ENCODE measurements around the gene CCDC188. TPM values are rescaled to one million over a fixed set of nuclear protein-coding genes. Genes with fewer than 3 reads are reported as not detected.

The CCDC188 gene
- total RNA-seq, 6 experiments from 2014 or later = not detected

- intact Hi-C loops (cut with DNase I) = no loop called here
- peaks cover 0 to 9% (median 4%) of the 10 kb centered on the region in 4 donors for H3K4me1 ChIP-seq
Measured at GRCh38 chr22:20137113-20137512, 13.7 kb downstream of the CCDC188 start.

GRCh38 chr22:20136603-20136873 lies 14.3 kb downstream of the CCDC188 start:
- TF ChIP-seq POLR2A (IDR thresholded peaks at IDR 0.05) = no peak
- no peak for TF ChIP-seq CTCF (IDR thresholded peaks at IDR 0.05)
- 100% methylated on average over 1 of the region's 5 CpGs for WGBS (ENCODE audit: insufficient coverage, low coverage, low lambda C conversion rate, missing lambda C conversion rate)
- H3K27ac ChIP-seq = no peak overlapping the region
- no peak overlapping the region for H3K4me3 ChIP-seq
- no peaks in the 10 kb centered on the region for H3K36me3 ChIP-seq
- no peaks in the 10 kb centered on the region for H3K27me3 ChIP-seq
- intact Hi-C loops (cut with DNase I) = no loop called here
- DNase-seq (no peak), ATAC-seq (no peak)
- peaks cover 0 to 9% (median 4%) of the 10 kb centered on the region in 4 donors for H3K4me1 ChIP-seq
- no peaks in the 10 kb centered on the region for H3K9me3 ChIP-seq

More at GRCh38 chr22:20137113-20137512, 13.7 kb downstream of the CCDC188 start:
- H3K4me3 ChIP-seq = no peak overlapping the region
- H3K36me3 ChIP-seq = no peaks in the 10 kb centered on the region
- DNase-seq = no peak
- no CpG with 5 or more reads among the region's 13 CpGs for WGBS (ENCODE audit: insufficient coverage, low coverage, low lambda C conversion rate, missing lambda C conversion rate)
- no peaks in the 10 kb centered on the region for H3K27me3 ChIP-seq
- no peak overlapping the region for H3K27ac ChIP-seq
- no peaks in the 10 kb centered on the region for H3K9me3 ChIP-seq
- no peak for ATAC-seq
- TF ChIP-seq CTCF (IDR thresholded peaks at IDR 0.05) (no peak), POLR2A (IDR thresholded peaks at IDR 0.05) (no peak)

GRCh38 chr22:20135806-20136602 lies 14.9 kb downstream of the CCDC188 start:
- Histone ChIP-seq H3K9me3 (no peaks in the 10 kb centered on the region), H3K4me1 (peaks cover 0 to 9% (median 4%) of the 10 kb centered on the region in 4 donors), H3K4me3 (no peak overlapping the region), H3K27me3 (no peaks in the 10 kb centered on the region), H3K36me3 (no peaks in the 10 kb centered on the region), H3K27ac (no peak overlapping the region)
- DNase-seq (no peak), ATAC-seq (no peak)
- intact Hi-C loops (cut with DNase I) = no loop called here
- TF ChIP-seq POLR2A (IDR thresholded peaks at IDR 0.05) (no peak), CTCF (IDR thresholded peaks at IDR 0.05) (no peak)
- WGBS (ENCODE audit: insufficient coverage, low coverage, low lambda C conversion rate, missing lambda C conversion rate) = no CpG with 5 or more reads among the region's 25 CpGs

GRCh38 chr22:20135265-20135664 lies 15.6 kb downstream of the CCDC188 start:
- WGBS (ENCODE audit: insufficient coverage, low coverage, low lambda C conversion rate, missing lambda C conversion rate) = no CpG with 5 or more reads among the region's 4 CpGs
- H3K9me3 ChIP-seq = no peaks in the 10 kb centered on the region
- no peak for TF ChIP-seq CTCF (IDR thresholded peaks at IDR 0.05)
- TF ChIP-seq POLR2A (IDR thresholded peaks at IDR 0.05) = no peak
- intact Hi-C loops (cut with DNase I) = no loop called here
- no peaks in the 10 kb centered on the region for H3K36me3 ChIP-seq
- H3K27ac ChIP-seq = no peak overlapping the region
- H3K27me3 ChIP-seq = no peaks in the 10 kb centered on the region
- H3K4me3 ChIP-seq = no peak overlapping the region
- no peak for ATAC-seq
- H3K4me1 ChIP-seq = peaks cover 0 to 9% (median 4%) of the 10 kb centered on the region in 4 donors
- DNase-seq = no peak

Measured in right lobe of liver (tissue), 6 donors.